H9 (cell line): ENCODE results near the gene HNRNPF. TPM values are rescaled to one million over a fixed set of nuclear protein-coding genes. Genes with fewer than 3 reads are reported as not detected.

Source experiments
- DNase-seq: peaks from one replicate; pipeline ENCODE4 v3.0.0-alpha.2; 2017
- H2AFZ ChIP-seq: one replicate; pipeline ENCODE4 v1.6.1; 2013; ENCODE audit warnings: mild to moderate bottlenecking, low read length, control low read depth, moderate library complexity
- H2AK5ac ChIP-seq: 2 replicates; pipeline ENCODE4 v1.6.1; 2013; ENCODE audit warnings: low read length, control low read depth, mixed read lengths; ENCODE audit not compliant: insufficient read length
- H2BK120ac ChIP-seq: one replicate; pipeline ENCODE4 v1.6.1; 2013; ENCODE audit warnings: low read depth, mild to moderate bottlenecking, low read length, control low read depth, inconsistent platforms; ENCODE audit not compliant: poor library complexity, severe bottlenecking
- H2BK12ac ChIP-seq: 2 replicates; pipeline ENCODE4 v1.6.1; 2013; ENCODE audit warnings: low read length, control low read depth, mixed read lengths, low read depth; ENCODE audit not compliant: insufficient read length
- H2BK15ac ChIP-seq: 2 replicates; pipeline ENCODE4 v1.6.1; 2013; ENCODE audit warnings: low read depth, low read length, control low read depth
- H2BK20ac ChIP-seq: one replicate; pipeline ENCODE4 v1.6.1; 2013; ENCODE audit warnings: low read depth, mild to moderate bottlenecking, low read length, control low read depth, inconsistent platforms; ENCODE audit not compliant: poor library complexity, severe bottlenecking
- H2BK5ac ChIP-seq: 2 replicates; pipeline ENCODE4 v1.6.1; 2013; ENCODE audit warnings: low read length, control low read depth, mixed read lengths; ENCODE audit not compliant: insufficient read length
- H3K14ac ChIP-seq: 2 replicates; pipeline ENCODE4 v1.6.1; 2013; ENCODE audit warnings: low read length, control low read depth; ENCODE audit not compliant: insufficient read depth
- H3K18ac ChIP-seq: 2 replicates; pipeline ENCODE4 v1.6.1; 2013; ENCODE audit warnings: low read depth, mild to moderate bottlenecking, mixed read lengths, low read length, control low read depth; ENCODE audit not compliant: insufficient read length
- H3K23ac ChIP-seq: 2 replicates; pipeline ENCODE4 v1.6.1; 2013; ENCODE audit warnings: low read length, control low read depth, mixed read lengths, low read depth; ENCODE audit not compliant: insufficient read length
- H3K23me2 ChIP-seq: 2 replicates; pipeline ENCODE4 v1.6.1; 2013; ENCODE audit warnings: low read depth, mild to moderate bottlenecking, mixed read lengths, low read length, control low read depth; ENCODE audit not compliant: insufficient read length, poor library complexity, severe bottlenecking
- H3K27ac ChIP-seq: 2 replicates; pipeline ENCODE4 v1.5.1; 2013; ENCODE audit warnings: low read length, control low read depth, mixed read lengths, low read depth; ENCODE audit not compliant: insufficient read length
- H3K27me3 ChIP-seq: 2 replicates; pipeline ENCODE4 v1.6.1; 2013; ENCODE audit warnings: low read length, control low read depth, inconsistent platforms; ENCODE audit not compliant: insufficient read depth
- H3K4ac ChIP-seq: 2 replicates; pipeline ENCODE4 v1.6.1; 2013; ENCODE audit warnings: low read depth, mild to moderate bottlenecking, control low read depth, inconsistent platforms, low read length, moderate library complexity
- H3K4me1 ChIP-seq: 2 replicates; pipeline ENCODE4 v1.6.1; 2013; ENCODE audit warnings: low read length, control low read depth, inconsistent platforms; ENCODE audit not compliant: insufficient read depth
- H3K4me2 ChIP-seq: 2 replicates; pipeline ENCODE4 v1.6.1; 2013; ENCODE audit warnings: low read length, control low read depth, mixed read lengths; ENCODE audit not compliant: insufficient read length, insufficient read depth
- H3K56ac ChIP-seq: 2 replicates; pipeline ENCODE4 v1.6.1; 2013; ENCODE audit warnings: low read depth, mild to moderate bottlenecking, mixed read lengths, low read length, control low read depth; ENCODE audit not compliant: insufficient read length
- H3K79me1 ChIP-seq: 2 replicates; pipeline ENCODE4 v1.6.1; 2013; ENCODE audit warnings: low read depth, mild to moderate bottlenecking, moderate library complexity, low read length, control low read depth, inconsistent platforms; ENCODE audit not compliant: insufficient read depth, poor library complexity, severe bottlenecking
- H3K79me2 ChIP-seq: 2 replicates; pipeline ENCODE4 v1.6.1; 2013; ENCODE audit warnings: low read length, control low read depth, inconsistent platforms; ENCODE audit not compliant: insufficient read depth
- H3K9ac ChIP-seq: 2 replicates; pipeline ENCODE4 v1.6.1; 2013; ENCODE audit warnings: low read length, control low read depth, mixed read lengths; ENCODE audit not compliant: insufficient read length; ENCODE audit errors: extremely low read depth
- H3K9me3 ChIP-seq: one replicate; pipeline ENCODE4 v1.6.1; 2013; ENCODE audit warnings: low read depth, low read length, inconsistent platforms; ENCODE audit not compliant: control insufficient read depth
- H3T11ph ChIP-seq: one replicate; pipeline ENCODE4 v1.6.1; 2013; ENCODE audit warnings: mild to moderate bottlenecking, low read length, control low read depth, inconsistent platforms
- H4K20me1 ChIP-seq: one replicate; pipeline ENCODE4 v1.6.1; 2013; ENCODE audit not compliant: control insufficient read depth, insufficient read length, insufficient read depth
- H4K5ac ChIP-seq: 2 replicates; pipeline ENCODE4 v1.6.1; 2013; ENCODE audit warnings: low read depth, mild to moderate bottlenecking, mixed read lengths, low read length, control low read depth; ENCODE audit not compliant: insufficient read length
- H4K8ac ChIP-seq: replicated peaks from 2 replicates; pipeline ENCODE4 v1.6.1; 2013; ENCODE audit warnings: low read length, control low read depth, mixed read lengths, low read depth; ENCODE audit not compliant: insufficient read length
- H4K91ac ChIP-seq: 2 replicates; pipeline ENCODE4 v1.6.1; 2013; ENCODE audit warnings: low read depth, mild to moderate bottlenecking, moderate library complexity, mixed read lengths, low read length, control low read depth; ENCODE audit not compliant: insufficient read length
- H3K27ac Mint-ChIP-seq, 3 experiments: 2 replicates in 2 of 3; 3 replicates in 1 of 3; pipeline ENCODE4 v1.8.0; 2020 to 2021; ENCODE audit warnings: mixed read lengths in 3 of 3, mild to moderate bottlenecking in 1 of 3, moderate library complexity in 1 of 3
- H3K27me3 Mint-ChIP-seq: 2 replicates; pipeline ENCODE4 v1.8.0; 2021; ENCODE audit warnings: low read depth, mild to moderate bottlenecking, moderate library complexity, mixed read lengths
- H3K36me3 Mint-ChIP-seq, 3 experiments: 2 replicates in 2 of 3; 3 replicates in 1 of 3; pipeline ENCODE4 v1.8.0; 2020 to 2021; ENCODE audit warnings: low read depth in 3 of 3, mixed read lengths in 3 of 3; ENCODE audit not compliant: insufficient read depth in 1 of 3
- H3K4me1 Mint-ChIP-seq, 2 experiments: 2 replicates each; pipeline ENCODE4 v1.8.0; 2020; ENCODE audit warnings: mixed read lengths in 2 of 2
- H3K4me3 Mint-ChIP-seq, 2 experiments: 2 replicates in 1 of 2; 3 replicates in 1 of 2; pipeline ENCODE4 v1.8.0; 2020 to 2021; ENCODE audit warnings: mild to moderate bottlenecking in 2 of 2, mixed read lengths in 2 of 2, moderate library complexity in 1 of 2
- H3K9me3 Mint-ChIP-seq, 2 experiments: 2 replicates in 1 of 2; 3 replicates in 1 of 2; pipeline ENCODE4 v1.8.0; 2020; ENCODE audit warnings: mild to moderate bottlenecking in 2 of 2, mixed read lengths in 2 of 2, moderate library complexity in 1 of 2
- CTCF ChIP-seq: fragments of 200-600 bp; sonication (generic); conservative IDR thresholded peaks from 3 replicates; pipeline ENCODE4 v1.8.0; 2021; ENCODE audit warnings: antibody characterized with exemption, mild to moderate bottlenecking
- WGBS: extraction: QIAGEN DNeasy Blood & Tissue Kit; methylation state at CpG from one replicate; pipeline ENCODE4 v1.1.7; 2013; ENCODE audit warnings: missing lambda C conversion rate, low lambda C conversion rate, mixed read lengths; ENCODE audit not compliant: insufficient read length; ENCODE audit errors: extremely low coverage; 5-methylcytosine and 5-hydroxymethylcytosine counted together
- total RNA-seq: library from RNA; stranded (reverse); gene quantifications from 2 replicates; pipeline ENCODE4 v1.2.1, GENCODE V29; 2021

Gene HNRNPF
- total RNA-seq, 1 experiment from 2014 or later = 411 TPM

- Histone ChIP-seq H3K9me3 (no peaks in the 10 kb centered on the region), H3K23me2 (peaks cover 8% of the 10 kb centered on the region), H2BK5ac (no peak overlapping the region), H3K9ac (peak overlapping the region; percentile 11), H3K4me1 (0 out of 2 replicates have a peak, but pooled peaks cover 1% of the 10 kb centered on the region), H3K79me2 (no peaks in the 10 kb centered on the region), H4K5ac (no peak overlapping the region), H4K8ac (no peak overlapping the region), H3K79me1 (no peaks in the 10 kb centered on the region), H3T11ph (no peak overlapping the region), H2BK15ac (no peak overlapping the region), H3K23ac (no peak overlapping the region), H3K4me2 (peak overlapping the region; percentile 30), H3K18ac (no peak overlapping the region), H2BK120ac (no peak overlapping the region), H3K14ac (no peak overlapping the region), H4K20me1 (no peaks in the 10 kb centered on the region), H2BK20ac (no peak overlapping the region), H4K91ac (no peak overlapping the region), H2AFZ (no peak overlapping the region), H3K27me3 (no peaks in the 10 kb centered on the region; the same call in 1 of the 2 replicates), H3K4ac (no peak overlapping the region), H3K56ac (no peak overlapping the region), H2AK5ac (no peak overlapping the region), H2BK12ac (no peak overlapping the region), H3K27ac (no peak overlapping the region)
- DNase-seq = no peak
- peaks cover 10 to 12% of the 10 kb centered on the region in 2 experiments for H3K4me1 Mint-ChIP-seq
- peak overlapping the region; percentile 85 for H3K4me3 Mint-ChIP-seq
- peaks cover 7% of the 10 kb centered on the region for H3K27me3 Mint-ChIP-seq
- TF ChIP-seq CTCF = no peak
- H3K9me3 Mint-ChIP-seq = no peaks in the 10 kb centered on the region
- no peaks in the 10 kb centered on the region; a peak in 1 of 7 replicates for H3K36me3 Mint-ChIP-seq
- WGBS = no CpG with 5 or more reads among the region's 21 CpGs
- peak overlapping the region in 2 of 3 experiments; percentile 79 to 91; a peak in 3 of 7 replicates for H3K27ac Mint-ChIP-seq
These were observed 47.3 kb downstream of the HNRNPF start for GRCh38 chr10:43361547-43362190.
